Neural progenitor cell (in vitro differentiated cells): ENCODE results near the gene MGAT4D.

ENCODE experiments used
- EZH2phosphoT487 ChIP-seq: fragments of 200-600 bp; sonication (generic); IDR thresholded peaks from 2 replicates; pipeline ENCODE4 v1.6.1; 2017; ENCODE audit warnings: antibody characterized with exemption
- TF ChIP-seq, protein P1 (sequence below): fragments of 200-600 bp; sonication (generic); IDR thresholded peaks from 2 replicates; pipeline ENCODE4 v1.5.1; 2017; ENCODE audit warnings: antibody characterized with exemption, mild to moderate bottlenecking

DNA sequence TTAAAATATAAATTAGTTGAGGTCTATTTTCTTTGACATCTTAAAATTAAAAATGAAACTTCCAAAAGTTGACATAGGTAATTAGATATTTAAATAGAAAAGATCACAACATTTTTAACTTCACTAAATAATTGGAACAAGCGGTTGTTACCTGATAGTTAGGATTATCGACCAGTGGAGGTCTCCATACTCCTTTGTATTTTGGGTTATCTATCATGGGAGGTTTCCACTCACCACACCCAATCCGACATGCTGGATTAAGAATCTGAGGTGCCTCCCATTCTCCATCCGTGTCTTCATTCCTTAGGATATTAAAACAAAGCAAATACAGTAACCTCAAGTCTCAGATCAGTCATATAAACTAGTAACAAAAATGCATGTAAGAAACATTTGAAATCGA, 102.4 kb downstream of the MGAT4D start:
- TF ChIP-seq, protein P1, sequence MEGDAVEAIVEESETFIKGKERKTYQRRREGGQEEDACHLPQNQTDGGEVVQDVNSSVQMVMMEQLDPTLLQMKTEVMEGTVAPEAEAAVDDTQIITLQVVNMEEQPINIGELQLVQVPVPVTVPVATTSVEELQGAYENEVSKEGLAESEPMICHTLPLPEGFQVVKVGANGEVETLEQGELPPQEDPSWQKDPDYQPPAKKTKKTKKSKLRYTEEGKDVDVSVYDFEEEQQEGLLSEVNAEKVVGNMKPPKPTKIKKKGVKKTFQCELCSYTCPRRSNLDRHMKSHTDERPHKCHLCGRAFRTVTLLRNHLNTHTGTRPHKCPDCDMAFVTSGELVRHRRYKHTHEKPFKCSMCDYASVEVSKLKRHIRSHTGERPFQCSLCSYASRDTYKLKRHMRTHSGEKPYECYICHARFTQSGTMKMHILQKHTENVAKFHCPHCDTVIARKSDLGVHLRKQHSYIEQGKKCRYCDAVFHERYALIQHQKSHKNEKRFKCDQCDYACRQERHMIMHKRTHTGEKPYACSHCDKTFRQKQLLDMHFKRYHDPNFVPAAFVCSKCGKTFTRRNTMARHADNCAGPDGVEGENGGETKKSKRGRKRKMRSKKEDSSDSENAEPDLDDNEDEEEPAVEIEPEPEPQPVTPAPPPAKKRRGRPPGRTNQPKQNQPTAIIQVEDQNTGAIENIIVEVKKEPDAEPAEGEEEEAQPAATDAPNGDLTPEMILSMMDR = no peak
- no peak for TF ChIP-seq EZH2phosphoT487
